Heart left ventricle (tissue), 13 donors: ENCODE results near the gene TIMM22.

Source experiments
- CTCF ChIP-seq, 12 donors: fragments of 200-600 bp; sonication (generic) in 4 of 12; IDR thresholded peaks; one replicate each; pipeline versions ENCODE4 v1.5.0 to v1.8.0; 2018 to 2022; ENCODE audit warnings: antibody characterized with exemption in 12 of 12, mild to moderate bottlenecking in 5 of 12
- POLR2A ChIP-seq, 2 donors: fragments of 450-650 bp; IDR thresholded peaks; one replicate each; pipeline ENCODE4 v1.6.1; 2017; ENCODE audit warnings: antibody characterized with exemption in 2 of 2, mild to moderate bottlenecking in 2 of 2, moderate library complexity in 2 of 2
- donor health status: ischemic (EF 13 %, LVEDD 7.1; RV severe dilation, severe dysfunction).
- donor health status: DM: no; HTN: yes; CAD: no.
- donor health status: DM: no; HTN: no; CAD: no.
- donor health status: ischemic (EF 25% LVEDD 6.9; RV normal size, moderate dysfunction).
- donor health status: ischemic (EF 25% LVEDD 5.7; RV mildly dilated, moderate dysfunction).
- donor health status: ischemic (EF 35%, LVEDD 5.7; RV mildly dilated, moderate dysfunction).
- donor health status: nonischemic (EF 11% LVEDD 7.7; RV severe dilation, severe dysfunction).
- donor health status: DM: yes; HTN: yes; CAD: no.
- donor health status: PGD.
- donor health status: ischemic (EF 29% LVEDD 5.4; RV normal size, mild dysfunction).
- donor health status: nonischemic (EF 23%, LVEDD 6.1; RV moderate dilation, normal function).

GRCh38 chr17:983921-984320, 13.0 kb upstream of the TIMM22 start:
- TF ChIP-seq CTCF (IDR thresholded peaks at IDR 0.05) (no peak), POLR2A (IDR thresholded peaks at IDR 0.05) (no peak)
